Activated B cell treated with CpG ODN at 0.5 μM for 24 hours (primary cell): ENCODE results near the gene RIPOR3. TPM values are rescaled to one million over a fixed set of nuclear protein-coding genes. Genes with fewer than 3 reads are reported as not detected.

Experiments
- ATAC-seq: fragments of 200-7000 bp; cut with Tn5 transposase; one replicate; pipeline ENCODE4 v1.10.0; 2021; ENCODE audit warnings: low read depth, mild to moderate bottlenecking, moderate library complexity
- CTCF ChIA-PET: fragments of 350-600 bp; sonication (Branson Sonifier 250); formaldehyde crosslinking; loops from one replicate; lab custom pipeline; 2021; ENCODE audit warnings: antibody characterized with exemption; lab: Charles Lee
- POLR2A ChIA-PET: fragments of 350-600 bp; sonication (Branson Sonifier 250); formaldehyde crosslinking; loops from one replicate; lab custom pipeline; 2021; ENCODE audit warnings: antibody characterized with exemption; lab: Charles Lee
- DNase-seq: peaks from one replicate; pipeline ENCODE4 v3.0.0; 2022
- H3K27ac Mint-ChIP-seq: one replicate; pipeline ENCODE4 v1.8.0; 2020; ENCODE audit warnings: mixed read lengths
- H3K27me3 Mint-ChIP-seq: one replicate; pipeline ENCODE4 v1.8.0; 2021; ENCODE audit warnings: mixed read lengths
- H3K36me3 Mint-ChIP-seq: one replicate; pipeline ENCODE4 v1.8.0; 2021; ENCODE audit warnings: low read depth, mixed read lengths
- H3K4me1 Mint-ChIP-seq: one replicate; pipeline ENCODE4 v1.8.0; 2021; ENCODE audit warnings: mixed read lengths
- H3K4me3 Mint-ChIP-seq: one replicate; pipeline ENCODE4 v1.8.0; 2020; ENCODE audit warnings: mild to moderate bottlenecking, mixed read lengths
- H3K9me3 Mint-ChIP-seq: one replicate; pipeline ENCODE4 v1.8.0; 2020; ENCODE audit warnings: mixed read lengths
- CTCF ChIP-seq: fragments of 200-600 bp; IDR thresholded peaks from one replicate; pipeline ENCODE4 v1.8.0; 2022; ENCODE audit warnings: antibody characterized with exemption, mild to moderate bottlenecking
- intact Hi-C: fragments of 100-400 bp; cut with micrococcal nuclease; formaldehyde crosslinking; loops from one replicate; pipeline ENCODE4 v1.15.1; 2024
- total RNA-seq: library from RNA; stranded (reverse); gene quantifications from 2 replicates; pipeline ENCODE4 v1.2.3, GENCODE V29; 2022

The RIPOR3 gene
- total RNA-seq, 1 donor from 2014 or later = not detected

GRCh38 chr20:50587291-50587961, 103.9 kb downstream of the RIPOR3 start:
- ChIA-PET CTCF (interaction anchor here (0.6 to 4.4 kb wide), 9 partner anchors 8 to 123 kb away, joined by 3 to 39 read pairs (median 4); no protein-coding TSS in a partner anchor), POLR2A (interaction anchor here (1.0 to 1.4 kb wide), 8 partner anchors 11 to 135 kb away, joined by 3 to 11 read pairs (median 4); partner anchors contain the start of gene PTPN1)
- Mint-ChIP-seq H3K4me3 (no peak overlapping the region), H3K36me3 (peaks cover 76% of the 10 kb centered on the region), H3K27me3 (no peaks in the 10 kb centered on the region), H3K4me1 (peaks cover 20% of the 10 kb centered on the region), H3K27ac (no peak overlapping the region), H3K9me3 (no peaks in the 10 kb centered on the region)
- ATAC-seq = no peak
- no peak for DNase-seq
- intact Hi-C loops = no loop called here
- TF ChIP-seq CTCF = no peak

- H3K27ac Mint-ChIP-seq = no peak overlapping the region
- DNase-seq = no peak
- POLR2A ChIA-PET = interaction anchor here (1.0 to 1.4 kb wide), 6 partner anchors 10 to 134 kb away, joined by 3 to 4 read pairs (median 4); no protein-coding TSS in a partner anchor
- CTCF ChIA-PET = interaction anchor here (0.6 to 4.4 kb wide), 6 partner anchors 9 to 123 kb away, joined by 3 to 39 read pairs (median 4); no protein-coding TSS in a partner anchor
- H3K9me3 Mint-ChIP-seq = no peaks in the 10 kb centered on the region
- peaks cover 81% of the 10 kb centered on the region for H3K36me3 Mint-ChIP-seq
- no peak for TF ChIP-seq CTCF
- no peak overlapping the region for H3K4me3 Mint-ChIP-seq
- no peaks in the 10 kb centered on the region for H3K27me3 Mint-ChIP-seq
- peaks cover 28% of the 10 kb centered on the region for H3K4me1 Mint-ChIP-seq
- intact Hi-C loops = no loop called here
- no peak for ATAC-seq
Measured at GRCh38 chr20:50586531-50587232, 104.7 kb downstream of the RIPOR3 start.

GRCh38 chr20:50585678-50586077, 105.7 kb downstream of the RIPOR3 start:
- CTCF ChIA-PET = interaction anchor here (1.2 to 4.4 kb wide), 3 partner anchors 10 to 81 kb away, joined by 4 to 39 read pairs (median 5); no protein-coding TSS in a partner anchor
- no peaks in the 10 kb centered on the region for H3K27me3 Mint-ChIP-seq
- intact Hi-C loops = no loop called here
- peaks cover 87% of the 10 kb centered on the region for H3K36me3 Mint-ChIP-seq
- H3K4me1 Mint-ChIP-seq = peaks cover 33% of the 10 kb centered on the region
- no peak overlapping the region for H3K4me3 Mint-ChIP-seq
- no peak for ATAC-seq
- DNase-seq = no peak
- POLR2A ChIA-PET = interaction anchor here (1.3 kb wide), 1 partner anchor 69 kb away, joined by 4 read pairs; no protein-coding TSS in a partner anchor
- H3K9me3 Mint-ChIP-seq = no peaks in the 10 kb centered on the region
- no peak overlapping the region for H3K27ac Mint-ChIP-seq
- no peak for TF ChIP-seq CTCF

GRCh38 chr20:50585214-50585613, 106.1 kb downstream of the RIPOR3 start:
- H3K27ac Mint-ChIP-seq = no peak overlapping the region
- peaks cover 89% of the 10 kb centered on the region for H3K36me3 Mint-ChIP-seq
- no peak for ATAC-seq
- no peak overlapping the region for H3K4me3 Mint-ChIP-seq
- DNase-seq = no peak
- POLR2A ChIA-PET = interaction anchor here (1.3 kb wide), 1 partner anchor 69 kb away, joined by 4 read pairs; no protein-coding TSS in a partner anchor
- CTCF ChIA-PET = interaction anchor here (0.9 to 4.4 kb wide), 6 partner anchors 11 to 129 kb away, joined by 3 to 39 read pairs (median 4); no protein-coding TSS in a partner anchor
- H3K9me3 Mint-ChIP-seq = no peaks in the 10 kb centered on the region
- peaks cover 38% of the 10 kb centered on the region for H3K4me1 Mint-ChIP-seq
- intact Hi-C loops = no loop called here
- TF ChIP-seq CTCF = no peak
- no peaks in the 10 kb centered on the region for H3K27me3 Mint-ChIP-seq
